Measurements from ENCODE around the gene MFF.
"Not testable (repeated sequence)": the region's sequence is repeated elsewhere in the genome, so short reads cannot be mapped to it uniquely, and the experiment has no call there.

The MFF gene

GRCh38 chr2:227377467-227378351 lies 52.7 kb downstream of the MFF start:
- DNase-seq (ENCODE audit: low spot score) = no peak

- DNase-seq (ENCODE audit: low spot score) = no peak
These were observed 53.3 kb downstream of the MFF start for GRCh38 chr2:227378371-227378782.

- DNase-seq (ENCODE audit: low spot score) = no peak
These were observed 54.0 kb downstream of the MFF start, which contains the start of gene TM4SF20 for GRCh38 chr2:227379095-227379494. TSS of gene TM4SF20 (minus strand) at chr2:227379306. CDS start at chr2:227379268, 38 bp downstream.

- not testable (repeated sequence) for DNase-seq (ENCODE audit: low spot score)
These were observed 57.3 kb downstream of the MFF start for GRCh38 chr2:227382241-227382835.

- DNase-seq (ENCODE audit: low spot score) = no peak
These were observed 58.6 kb downstream of the MFF start for GRCh38 chr2:227383686-227384085.

GRCh38 chr2:227386630-227387029 lies 61.6 kb downstream of the MFF start:
- no peak for DNase-seq (ENCODE audit: low spot score)

- not testable (repeated sequence) for DNase-seq (ENCODE audit: low spot score)
These were observed 62.5 kb downstream of the MFF start, which contains the start of gene SCYGR1 for GRCh38 chr2:227387583-227387982. TSS of gene SCYGR1 (minus strand) at chr2:227387949. CDS start at chr2:227387949, 0 bp downstream.

GRCh38 chr2:227388537-227389011 lies 63.5 kb downstream of the MFF start:
- DNase-seq (ENCODE audit: low spot score) = peak; percentile 29

- DNase-seq (ENCODE audit: low spot score) = no peak
These were observed 64.2 kb downstream of the MFF start for GRCh38 chr2:227389231-227389630.

- DNase-seq (ENCODE audit: low spot score) = no peak
These were observed 64.6 kb downstream of the MFF start for GRCh38 chr2:227389661-227390060.

- no peak for DNase-seq (ENCODE audit: low spot score)
These were observed 65.6 kb downstream of the MFF start for GRCh38 chr2:227390468-227391256.

GRCh38 chr2:227394401-227394800 lies 69.3 kb downstream of the MFF start:
- DNase-seq (ENCODE audit: low spot score) = no peak

GRCh38 chr2:227395556-227395955 lies 70.5 kb downstream of the MFF start:
- no peak for DNase-seq (ENCODE audit: low spot score)

- no peak for DNase-seq (ENCODE audit: low spot score)
These were observed 72.5 kb downstream of the MFF start for GRCh38 chr2:227397562-227397961.

GRCh38 chr2:227398684-227399670 lies 73.9 kb downstream of the MFF start:
- DNase-seq (ENCODE audit: low spot score) = no peak

GRCh38 chr2:227401550-227401949 lies 76.5 kb downstream of the MFF start:
- no peak for DNase-seq (ENCODE audit: low spot score)

GRCh38 chr2:227402321-227402720 lies 77.3 kb downstream of the MFF start:
- no peak for DNase-seq (ENCODE audit: low spot score)

- DNase-seq (ENCODE audit: low spot score) = no peak
These were observed 77.9 kb downstream of the MFF start for GRCh38 chr2:227402959-227403358.

GRCh38 chr2:227404585-227405271 lies 79.7 kb downstream of the MFF start:
- no peak for DNase-seq (ENCODE audit: low spot score)

Measured in hepatic stellate cell (primary cell).